Testis (tissue), 2 donors: ENCODE measurements around the gene CTAGE6.
"Not testable (repeated sequence)": the region's sequence is repeated elsewhere in the genome, so short reads cannot be mapped to it uniquely, and the experiment has no call there.

Experiments used
- POLR2A ChIP-seq: fragments of 450-650 bp; IDR thresholded peaks from one replicate; pipeline ENCODE4 v1.6.1; 2017; ENCODE audit warnings: antibody characterized with exemption, mild to moderate bottlenecking, moderate library complexity
- TF ChIP-seq, protein P1 (sequence below), 3 experiments: fragments of 450-650 bp in 2 of 3; fragments of 200-600 bp in 1 of 3; sonication (generic) in 1 of 3; IDR thresholded peaks; one replicate each; pipeline ENCODE4 v1.5.1; 2016 to 2019; ENCODE audit warnings: antibody characterized with exemption in 3 of 3, mild to moderate bottlenecking in 2 of 3, moderate library complexity in 1 of 3

GRCh38 chr7:143765678-143766077, 8.2 kb upstream of the CTAGE6 start:
- TF ChIP-seq, protein P1, sequence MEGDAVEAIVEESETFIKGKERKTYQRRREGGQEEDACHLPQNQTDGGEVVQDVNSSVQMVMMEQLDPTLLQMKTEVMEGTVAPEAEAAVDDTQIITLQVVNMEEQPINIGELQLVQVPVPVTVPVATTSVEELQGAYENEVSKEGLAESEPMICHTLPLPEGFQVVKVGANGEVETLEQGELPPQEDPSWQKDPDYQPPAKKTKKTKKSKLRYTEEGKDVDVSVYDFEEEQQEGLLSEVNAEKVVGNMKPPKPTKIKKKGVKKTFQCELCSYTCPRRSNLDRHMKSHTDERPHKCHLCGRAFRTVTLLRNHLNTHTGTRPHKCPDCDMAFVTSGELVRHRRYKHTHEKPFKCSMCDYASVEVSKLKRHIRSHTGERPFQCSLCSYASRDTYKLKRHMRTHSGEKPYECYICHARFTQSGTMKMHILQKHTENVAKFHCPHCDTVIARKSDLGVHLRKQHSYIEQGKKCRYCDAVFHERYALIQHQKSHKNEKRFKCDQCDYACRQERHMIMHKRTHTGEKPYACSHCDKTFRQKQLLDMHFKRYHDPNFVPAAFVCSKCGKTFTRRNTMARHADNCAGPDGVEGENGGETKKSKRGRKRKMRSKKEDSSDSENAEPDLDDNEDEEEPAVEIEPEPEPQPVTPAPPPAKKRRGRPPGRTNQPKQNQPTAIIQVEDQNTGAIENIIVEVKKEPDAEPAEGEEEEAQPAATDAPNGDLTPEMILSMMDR (IDR thresholded peaks at IDR 0.05), result not testable (repeated sequence)
- not testable (repeated sequence) for TF ChIP-seq POLR2A
